Ishikawa (cell line): ENCODE data around the gene MYBL2.
A peak's percentile ranks its signal among the peaks of the same experiment; 100 is the strongest.

Source experiments
- CEBPB ChIP-seq: IDR thresholded peaks from 2 replicates; pipeline ENCODE4 v1.6.1; 2012
- CREB1 ChIP-seq: IDR thresholded peaks from 2 replicates; pipeline ENCODE4 v1.6.1; 2012; ENCODE audit warnings: low read depth
- EGR1 ChIP-seq: IDR thresholded peaks from 2 replicates; pipeline ENCODE4 v1.6.1; 2012
- EP300 ChIP-seq: IDR thresholded peaks from 2 replicates; pipeline ENCODE4 v1.6.1; 2012; ENCODE audit warnings: borderline replicate concordance
- FOXM1 ChIP-seq: IDR thresholded peaks from 2 replicates; pipeline ENCODE4 v1.6.1; 2012; ENCODE audit warnings: low read depth, borderline replicate concordance
- NFIC ChIP-seq: IDR thresholded peaks from 2 replicates; pipeline ENCODE4 v1.6.1; 2012
- RAD21 ChIP-seq: IDR thresholded peaks from 2 replicates; pipeline ENCODE4 v1.6.1; 2012; ENCODE audit warnings: low read depth
- REST ChIP-seq: IDR thresholded peaks from 2 replicates; pipeline ENCODE4 v1.6.1; 2012; ENCODE audit warnings: low read depth, mild to moderate bottlenecking
- TAF1 ChIP-seq: IDR thresholded peaks from 2 replicates; pipeline ENCODE4 v1.6.1; 2012; ENCODE audit warnings: low read depth, mild to moderate bottlenecking
- TCF12 ChIP-seq: IDR thresholded peaks from 2 replicates; pipeline ENCODE4 v1.6.1; 2012; ENCODE audit warnings: low read depth
- TEAD4 ChIP-seq: IDR thresholded peaks from 2 replicates; pipeline ENCODE4 v1.6.1; 2012
- YY1 ChIP-seq: IDR thresholded peaks from 2 replicates; pipeline ENCODE4 v1.6.1; 2012; ENCODE audit warnings: low read depth
- ZBTB7A ChIP-seq: IDR thresholded peaks from 2 replicates; pipeline ENCODE4 v1.6.1; 2012; ENCODE audit warnings: low read depth
- TF ChIP-seq, protein P1 (sequence below): IDR thresholded peaks from 2 replicates; pipeline ENCODE4 v1.6.1; 2012
- TF ChIP-seq, protein P2 (sequence below): IDR thresholded peaks from 2 replicates; pipeline ENCODE4 v1.6.1; 2012

The MYBL2 gene

DNA sequence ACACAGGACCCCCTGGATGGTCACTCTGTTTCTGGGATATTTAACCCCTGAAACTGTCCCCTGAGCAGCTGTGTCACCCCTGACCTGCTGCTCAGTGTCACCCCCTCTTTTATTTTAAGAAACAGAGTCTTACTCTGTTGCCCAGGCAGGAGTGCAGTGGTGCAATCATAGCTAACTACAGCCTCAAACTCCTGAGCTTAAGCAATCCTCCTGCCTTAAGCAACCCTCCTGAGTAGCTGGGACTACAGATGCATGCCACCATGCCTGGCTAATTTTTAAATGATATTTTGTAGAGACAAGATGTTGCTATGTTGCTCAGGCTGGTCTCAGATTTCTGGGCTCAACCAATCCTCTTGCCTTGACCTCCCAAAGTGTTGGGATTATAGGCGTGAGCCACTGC lies 81.4 kb downstream of the MYBL2 start:
- TF ChIP-seq EP300 (no peak), EGR1 (no peak), CEBPB (no peak), ZBTB7A (no peak), TCF12 (no peak), YY1 (no peak), FOXM1 (no peak), CREB1 (no peak), TAF1 (no peak), NFIC (no peak), REST (no peak), RAD21 (no peak), TEAD4 (no peak)
- TF ChIP-seq, protein P1, sequence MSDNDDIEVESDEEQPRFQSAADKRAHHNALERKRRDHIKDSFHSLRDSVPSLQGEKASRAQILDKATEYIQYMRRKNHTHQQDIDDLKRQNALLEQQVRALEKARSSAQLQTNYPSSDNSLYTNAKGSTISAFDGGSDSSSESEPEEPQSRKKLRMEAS, result no peak
- TF ChIP-seq, protein P2, sequence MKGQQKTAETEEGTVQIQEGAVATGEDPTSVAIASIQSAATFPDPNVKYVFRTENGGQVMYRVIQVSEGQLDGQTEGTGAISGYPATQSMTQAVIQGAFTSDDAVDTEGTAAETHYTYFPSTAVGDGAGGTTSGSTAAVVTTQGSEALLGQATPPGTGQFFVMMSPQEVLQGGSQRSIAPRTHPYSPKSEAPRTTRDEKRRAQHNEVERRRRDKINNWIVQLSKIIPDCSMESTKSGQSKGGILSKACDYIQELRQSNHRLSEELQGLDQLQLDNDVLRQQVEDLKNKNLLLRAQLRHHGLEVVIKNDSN, result no peak

DNA sequence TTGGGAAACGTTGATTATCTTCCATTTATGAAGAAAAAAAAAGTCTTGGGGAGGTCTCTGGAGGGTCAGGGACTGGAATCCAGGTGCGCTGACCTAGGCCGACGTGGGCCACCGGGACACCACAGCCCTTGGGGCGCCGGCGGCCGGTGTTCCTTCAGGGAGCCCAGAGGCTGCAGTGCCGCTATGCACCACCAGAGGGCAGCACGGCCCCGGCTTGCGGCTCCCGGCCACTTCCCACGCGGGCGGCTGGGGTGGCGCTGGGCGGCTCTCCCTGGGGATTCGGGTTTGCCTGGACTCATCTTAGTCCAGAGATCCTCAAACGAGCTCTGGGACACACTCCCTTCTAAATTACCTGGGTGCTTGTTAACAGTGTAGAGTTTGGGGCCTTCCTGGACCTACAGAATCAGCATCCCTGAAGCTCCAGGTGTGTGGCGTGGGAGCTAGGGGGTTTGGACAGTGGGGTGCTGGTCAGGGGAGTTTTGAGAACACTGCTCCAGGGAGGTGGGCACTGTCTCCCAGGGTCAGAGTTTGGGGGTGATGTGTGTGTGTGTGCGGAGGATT lies 82.9 kb downstream of the MYBL2 start:
- TF ChIP-seq RAD21, result peak; percentile 93
- TF ChIP-seq CREB1, result no peak
- peak; percentile 53; the same call in 1 of the 2 replicates for TF ChIP-seq TEAD4
- TF ChIP-seq, protein P1, result no peak

GRCh38 chr20:43750774-43751166 lies 83.9 kb downstream of the MYBL2 start:
- TF ChIP-seq FOXM1, result no peak
- no peak for TF ChIP-seq EP300
- no peak for TF ChIP-seq RAD21
- TF ChIP-seq EGR1, result no peak
- no peak for TF ChIP-seq CEBPB
- TF ChIP-seq, protein P1, result no peak
- TF ChIP-seq CREB1, result no peak
- TF ChIP-seq TEAD4, result no peak
- TF ChIP-seq REST, result no peak
- no peak for TF ChIP-seq TAF1
- TF ChIP-seq, protein P2, result no peak
- TF ChIP-seq TCF12, result no peak
- no peak for TF ChIP-seq YY1
- TF ChIP-seq ZBTB7A, result no peak
- no peak for TF ChIP-seq NFIC

- TF ChIP-seq CEBPB (no peak), NFIC (0 out of 2 replicates have a peak, but pooled peaks have one; percentile 9)
These were observed 84.5 kb downstream of the MYBL2 start for GRCh38 chr20:43751167-43752050.

DNA sequence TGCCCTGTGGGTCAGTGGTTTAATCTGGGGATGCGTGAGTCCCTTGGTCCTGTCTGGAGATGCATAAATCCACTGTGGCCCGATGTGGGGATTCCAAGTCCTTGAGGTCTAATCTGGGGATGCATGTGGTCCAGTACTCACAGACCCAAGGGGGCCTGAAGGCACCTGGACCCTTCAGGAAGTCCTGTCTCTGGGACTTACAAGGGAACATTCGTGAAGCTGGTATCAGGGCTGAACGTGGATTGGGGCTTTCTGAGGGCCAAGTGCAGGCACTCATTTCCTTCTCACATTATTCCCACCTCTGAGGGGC lies 85.1 kb downstream of the MYBL2 start:
- no peak for TF ChIP-seq CEBPB
- TF ChIP-seq TCF12, result no peak
- TF ChIP-seq FOXM1, result no peak
- TF ChIP-seq, protein P1, result no peak
- TF ChIP-seq, protein P2, result no peak
- no peak for TF ChIP-seq RAD21
- no peak for TF ChIP-seq TAF1
